ENCODE measurements around the gene AGXT.

AGXT gene

GRCh38 chr2:240919161-240919781 lies 50.6 kb downstream of the AGXT start:
- no peak for DNase-seq
- Mint-ChIP-seq H3K9me3 (no peaks in the 10 kb centered on the region), H3K27me3 (peaks cover 8 to 51% of the 10 kb centered on the region in 2 donors), H3K27ac (no peak overlapping the region), H3K4me3 (no peak overlapping the region), H3K4me1 (ENCODE audit: low read depth in 2 of 2) (peaks cover 0 to 3% of the 10 kb centered on the region in 2 donors), H3K36me3 (ENCODE audit: insufficient read depth) (no peaks in the 10 kb centered on the region)
- ATAC-seq (replicated peaks) = no peak

GRCh38 chr2:240919786-240920782 lies 51.5 kb downstream of the AGXT start:
- DNase-seq (no peak), ATAC-seq (replicated peaks) (no peak)
- peaks cover 8 to 43% of the 10 kb centered on the region in 2 donors for H3K27me3 Mint-ChIP-seq
- H3K9me3 Mint-ChIP-seq = no peaks in the 10 kb centered on the region
- no peak overlapping the region for H3K4me3 Mint-ChIP-seq
- no peak overlapping the region for H3K27ac Mint-ChIP-seq
- H3K4me1 Mint-ChIP-seq (ENCODE audit: low read depth in 2 of 2) = peaks cover 0 to 3% of the 10 kb centered on the region in 2 donors
- H3K36me3 Mint-ChIP-seq (ENCODE audit: insufficient read depth) = no peaks in the 10 kb centered on the region

- no peak overlapping the region for H3K27ac Mint-ChIP-seq
- no peak for DNase-seq
- no peak for ATAC-seq (replicated peaks)
- H3K4me1 Mint-ChIP-seq (ENCODE audit: low read depth in 2 of 2) = no peaks in the 10 kb centered on the region
- peaks cover 8 to 36% of the 10 kb centered on the region in 2 donors for H3K27me3 Mint-ChIP-seq
- no peaks in the 10 kb centered on the region for H3K9me3 Mint-ChIP-seq
- H3K36me3 Mint-ChIP-seq (ENCODE audit: insufficient read depth) = no peaks in the 10 kb centered on the region
- no peak overlapping the region for H3K4me3 Mint-ChIP-seq
These were observed 52.2 kb downstream of the AGXT start for GRCh38 chr2:240920783-240921231.

GRCh38 chr2:240921311-240921994 lies 52.8 kb downstream of the AGXT start:
- peaks cover 8 to 33% of the 10 kb centered on the region in 2 donors for H3K27me3 Mint-ChIP-seq
- H3K9me3 Mint-ChIP-seq = no peaks in the 10 kb centered on the region
- DNase-seq = no peak
- H3K4me3 Mint-ChIP-seq = no peak overlapping the region
- ATAC-seq (replicated peaks) = no peak
- H3K27ac Mint-ChIP-seq = no peak overlapping the region
- H3K36me3 Mint-ChIP-seq (ENCODE audit: insufficient read depth) = no peaks in the 10 kb centered on the region
- H3K4me1 Mint-ChIP-seq (ENCODE audit: low read depth in 2 of 2) = no peaks in the 10 kb centered on the region

GRCh38 chr2:240921995-240922244 lies 53.3 kb downstream of the AGXT start:
- H3K27ac Mint-ChIP-seq = no peak overlapping the region
- no peak for DNase-seq
- no peaks in the 10 kb centered on the region for H3K4me1 Mint-ChIP-seq (ENCODE audit: low read depth in 2 of 2)
- ATAC-seq (replicated peaks) = no peak
- no peaks in the 10 kb centered on the region for H3K9me3 Mint-ChIP-seq
- H3K27me3 Mint-ChIP-seq = peaks cover 6 to 32% of the 10 kb centered on the region in 2 donors
- H3K36me3 Mint-ChIP-seq (ENCODE audit: insufficient read depth) = no peaks in the 10 kb centered on the region
- H3K4me3 Mint-ChIP-seq = no peak overlapping the region

- ATAC-seq (replicated peaks) = no peak
- Mint-ChIP-seq H3K9me3 (no peaks in the 10 kb centered on the region), H3K4me1 (ENCODE audit: low read depth in 2 of 2) (peaks cover 0 to 2% of the 10 kb centered on the region in 2 donors), H3K27me3 (peaks cover 6 to 32% of the 10 kb centered on the region in 2 donors), H3K4me3 (no peak overlapping the region), H3K36me3 (ENCODE audit: insufficient read depth) (no peaks in the 10 kb centered on the region), H3K27ac (no peak overlapping the region)
- DNase-seq = no peak
These were observed 53.8 kb downstream of the AGXT start for GRCh38 chr2:240922245-240922981.

- Mint-ChIP-seq H3K9me3 (no peaks in the 10 kb centered on the region), H3K36me3 (ENCODE audit: insufficient read depth) (no peaks in the 10 kb centered on the region), H3K4me1 (ENCODE audit: low read depth in 2 of 2) (peaks cover 0 to 2% of the 10 kb centered on the region in 2 donors), H3K27me3 (peaks cover 8 to 27% of the 10 kb centered on the region in 2 donors), H3K4me3 (no peak overlapping the region), H3K27ac (no peak overlapping the region)
- no peak for DNase-seq
- no peak for ATAC-seq (replicated peaks)
These were observed 54.4 kb downstream of the AGXT start for GRCh38 chr2:240922982-240923537.

- H3K27ac Mint-ChIP-seq = no peak overlapping the region
These were observed 56.6 kb downstream of the AGXT start for GRCh38 chr2:240925191-240925567.

GRCh38 chr2:240925568-240926515 lies 57.2 kb downstream of the AGXT start:
- Mint-ChIP-seq H3K36me3 (ENCODE audit: insufficient read depth) (no peaks in the 10 kb centered on the region), H3K27ac (no peak overlapping the region), H3K27me3 (peaks cover 22 to 33% of the 10 kb centered on the region in 2 donors), H3K4me3 (no peak overlapping the region), H3K4me1 (ENCODE audit: low read depth in 2 of 2) (peaks cover 0 to 2% of the 10 kb centered on the region in 2 donors), H3K9me3 (no peaks in the 10 kb centered on the region)
- no peak for ATAC-seq (replicated peaks)
- DNase-seq = no peak

More at GRCh38 chr2:240925191-240925567, 56.6 kb downstream of the AGXT start:
- no peak for DNase-seq
- Mint-ChIP-seq H3K27me3 (peaks cover 22 to 31% of the 10 kb centered on the region in 2 donors), H3K9me3 (no peaks in the 10 kb centered on the region), H3K36me3 (ENCODE audit: insufficient read depth) (no peaks in the 10 kb centered on the region), H3K4me3 (no peak overlapping the region), H3K4me1 (ENCODE audit: low read depth in 2 of 2) (peaks cover 0 to 2% of the 10 kb centered on the region in 2 donors)
- no peak for ATAC-seq (replicated peaks)

- Mint-ChIP-seq H3K9me3 (no peaks in the 10 kb centered on the region), H3K36me3 (ENCODE audit: insufficient read depth) (no peaks in the 10 kb centered on the region), H3K4me3 (no peak overlapping the region), H3K27me3 (peaks cover 27 to 43% of the 10 kb centered on the region in 2 donors), H3K4me1 (ENCODE audit: low read depth in 2 of 2) (peaks cover 0 to 2% of the 10 kb centered on the region in 2 donors), H3K27ac (no peak overlapping the region)
- no peak for ATAC-seq (replicated peaks)
- DNase-seq = no peak
These were observed 58.1 kb downstream of the AGXT start for GRCh38 chr2:240926516-240927389.

- Mint-ChIP-seq H3K9me3 (no peaks in the 10 kb centered on the region), H3K4me1 (ENCODE audit: low read depth in 2 of 2) (peaks cover 0 to 2% of the 10 kb centered on the region in 2 donors), H3K4me3 (no peak overlapping the region), H3K36me3 (ENCODE audit: insufficient read depth) (no peaks in the 10 kb centered on the region), H3K27ac (no peak overlapping the region), H3K27me3 (peaks cover 32 to 49% of the 10 kb centered on the region in 2 donors)
- DNase-seq (no peak), ATAC-seq (replicated peaks) (no peak)
These were observed 58.8 kb downstream of the AGXT start for GRCh38 chr2:240927390-240927781.

Data from effector memory CD8-positive, alpha-beta T cell (primary cell).